Smooth muscle cell of the brain vasculature (primary cell): ENCODE results near the gene CPNE7.
A peak's percentile ranks its signal among the peaks of the same experiment; 100 is the strongest.

ENCODE experiments used
- DNase-seq: peaks from one replicate; pipeline ENCODE4 v3.0.0-alpha.2; 2012; ENCODE audit warnings: low read depth, low spot score

The CPNE7 gene

GRCh38 chr16:89602273-89602951 lies 26.9 kb downstream of the CPNE7 start:
- peak; percentile 65 for DNase-seq

GRCh38 chr16:89602952-89603590 lies 27.5 kb downstream of the CPNE7 start:
- no peak for DNase-seq

- DNase-seq, result no peak
These were observed 29.2 kb downstream of the CPNE7 start for GRCh38 chr16:89604764-89605163.

- no peak for DNase-seq
These were observed 29.8 kb downstream of the CPNE7 start for GRCh38 chr16:89605186-89605970.

GRCh38 chr16:89606006-89606405 lies 30.4 kb downstream of the CPNE7 start:
- no peak for DNase-seq

GRCh38 chr16:89607453-89607852 lies 31.9 kb downstream of the CPNE7 start:
- DNase-seq, result no peak

GRCh38 chr16:89607937-89608740 lies 32.6 kb downstream of the CPNE7 start:
- DNase-seq, result no peak

- DNase-seq, result no peak
These were observed 34.5 kb downstream of the CPNE7 start for GRCh38 chr16:89610108-89610453.

GRCh38 chr16:89612415-89613166 lies 37.0 kb downstream of the CPNE7 start:
- no peak for DNase-seq

GRCh38 chr16:89613231-89613953 lies 37.8 kb downstream of the CPNE7 start, which contains the start of gene DPEP1:
TSS of gene DPEP1 (plus strand) at chr16:89613642. CDS start at chr16:89630411, 16,769 bp downstream.
- DNase-seq, result no peak

- no peak for DNase-seq
These were observed 38.4 kb downstream of the CPNE7 start for GRCh38 chr16:89613954-89614459.

GRCh38 chr16:89615176-89615575 lies 39.6 kb downstream of the CPNE7 start:
- DNase-seq, result no peak

GRCh38 chr16:89615596-89616090 lies 40.1 kb downstream of the CPNE7 start:
- no peak for DNase-seq

- no peak for DNase-seq
These were observed 41.1 kb downstream of the CPNE7 start for GRCh38 chr16:89616623-89617022.

- no peak for DNase-seq
These were observed 41.5 kb downstream of the CPNE7 start for GRCh38 chr16:89617036-89617435.

GRCh38 chr16:89618109-89618998 lies 42.8 kb downstream of the CPNE7 start:
- DNase-seq, result no peak

- DNase-seq, result no peak
These were observed 44.3 kb downstream of the CPNE7 start for GRCh38 chr16:89619840-89620239.

GRCh38 chr16:89620406-89620841 lies 44.9 kb downstream of the CPNE7 start:
- DNase-seq, result no peak

GRCh38 chr16:89621136-89621697 lies 45.7 kb downstream of the CPNE7 start:
- no peak for DNase-seq
